Measurements from ENCODE around the gene TARP.

DNA sequence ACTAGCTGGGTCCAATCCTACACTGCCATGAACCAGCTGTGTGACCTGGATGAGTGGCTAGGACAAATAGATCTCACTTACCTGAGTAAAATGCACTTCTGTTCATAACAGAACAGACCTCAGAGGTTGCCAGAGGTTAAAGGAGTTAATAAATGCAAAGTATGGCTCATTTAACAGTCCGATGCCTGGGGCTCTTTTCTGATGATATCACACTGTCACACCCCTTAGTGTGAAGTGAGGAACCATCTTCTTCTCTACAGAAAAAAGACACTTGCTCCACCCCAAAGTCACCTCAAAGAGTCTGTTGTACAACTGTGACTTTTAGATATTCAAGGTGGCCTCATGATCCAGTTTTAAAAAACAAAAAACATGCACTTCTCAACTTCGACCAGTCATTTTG is 21.5 kb upstream of the TARP start:
- TF ChIP-seq BHLHE40 (IDR thresholded peaks at IDR 0.05; ENCODE audit: borderline replicate concordance) (no peak), FOXK2 (IDR thresholded peaks at IDR 0.05) (no peak), ARNT (IDR thresholded peaks at IDR 0.05) (no peak), NFRKB (IDR thresholded peaks at IDR 0.05) (no peak), SP1 (IDR thresholded peaks at IDR 0.05) (no peak), FOXM1 (IDR thresholded peaks at IDR 0.05; ENCODE audit: borderline replicate concordance) (no peak), ELF4 (IDR thresholded peaks at IDR 0.05) (no peak), TARDBP (IDR thresholded peaks at IDR 0.05) (no peak)

Data from HEK293T (cell line).